ENCODE data around the gene FOXD1. TPM values are rescaled to one million over a fixed set of nuclear protein-coding genes. Genes with fewer than 3 reads are reported as not detected.

Gene FOXD1
- total and polyA plus RNA-seq, 2 of the 4 experiments (the other 2 are of a cell fraction), result 3.2 to 23.1 TPM

DNA sequence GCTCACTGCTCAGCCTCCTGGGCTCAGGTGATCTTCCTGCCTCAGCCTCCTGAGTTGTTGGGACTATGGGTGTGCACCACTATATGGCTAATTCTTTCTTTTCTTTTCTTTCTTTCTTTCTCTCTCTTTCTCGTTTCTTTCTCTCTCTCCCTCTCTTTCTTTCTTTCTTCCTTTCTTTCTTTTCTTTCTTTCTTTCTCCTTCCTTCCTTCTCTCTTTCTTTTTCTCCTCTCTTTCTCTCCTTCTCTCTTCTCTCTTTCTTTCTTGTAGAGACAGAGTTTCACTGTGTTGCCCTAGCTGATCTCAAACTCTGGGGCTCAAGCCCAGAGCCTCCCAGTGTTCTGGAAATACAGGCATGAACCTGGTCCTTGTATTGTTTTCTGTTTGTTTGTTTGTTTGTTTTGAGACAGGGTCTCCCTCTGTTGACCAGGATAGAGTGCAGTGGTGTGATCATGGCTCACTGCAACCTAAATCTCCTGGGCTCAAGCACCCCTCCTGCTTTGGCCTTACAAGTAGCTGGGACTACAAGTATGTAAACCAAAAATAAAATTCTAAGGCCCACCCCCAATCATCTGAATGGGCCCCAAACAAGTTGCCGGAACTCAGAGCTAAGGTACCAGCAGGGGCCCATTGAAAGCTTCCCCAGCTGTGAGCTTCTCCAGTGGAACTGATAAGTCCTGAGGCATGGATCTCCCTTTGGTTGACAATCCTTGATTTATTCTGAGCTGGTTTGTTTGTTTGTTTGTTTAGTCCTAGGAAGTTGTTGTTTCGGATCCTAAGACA is 37.7 kb upstream of the FOXD1 start:
- Histone ChIP-seq H4K5ac (ENCODE audit: low read depth, low read length) (no peak overlapping the region), H2AFZ (replicated peaks; ENCODE audit: low read length, poor library complexity) (no peak overlapping the region), H3K56ac (ENCODE audit: extremely low read depth, insufficient read depth, low read length) (no peak overlapping the region), H2BK15ac (ENCODE audit: low read depth, low read length) (no peak overlapping the region), H3K9me1 (ENCODE audit: insufficient read depth, low read length) (0 out of 2 replicates have a peak, but pooled peaks cover 3% of the 10 kb centered on the region), H3K23ac (ENCODE audit: low read depth, low read length) (no peak overlapping the region), H3K4ac (ENCODE audit: low read depth, low read length) (no peak overlapping the region), H3K9me3 (ENCODE audit: control insufficient read depth, insufficient read depth, low read length) (no peaks in the 10 kb centered on the region), H4K91ac (ENCODE audit: insufficient read depth, low read depth, low read length) (no peak overlapping the region), H3K4me1 (ENCODE audit: control insufficient read depth, insufficient read depth, low read length) (peaks cover 2% of the 10 kb centered on the region; the same call in 1 of the 2 replicates), H3K27ac (ENCODE audit: insufficient read depth, low read length) (no peak overlapping the region), H2BK5ac (ENCODE audit: low read depth, low read length, poor library complexity, severe bottlenecking) (no peak overlapping the region), H3K9ac (ENCODE audit: low read depth, low read length) (no peak overlapping the region), H2AK9ac (replicated peaks; ENCODE audit: low read depth, low read length, poor library complexity) (no peak overlapping the region), H4K20me1 (ENCODE audit: insufficient read depth, low read length) (no peaks in the 10 kb centered on the region), H2BK120ac (ENCODE audit: low read depth, low read length) (no peak overlapping the region), H4K8ac (ENCODE audit: low read depth in 2 of 2, low read length in 2 of 2) (no peak overlapping the region), H3K4me3 (ENCODE audit: insufficient read depth, low read depth, low read length) (no peak overlapping the region), H3K27me3 (ENCODE audit: control insufficient read depth, insufficient read depth, low read length) (peaks cover 3% of the 10 kb centered on the region; the same call in 1 of the 2 replicates), H2BK20ac (ENCODE audit: low read depth, low read length) (no peak overlapping the region), H3K14ac (replicated peaks; ENCODE audit: low read depth, low read length) (no peak overlapping the region), H3K4me2 (ENCODE audit: low read depth, low read length) (no peak overlapping the region), H3K36me3 (ENCODE audit: control insufficient read depth, insufficient read depth, low read length) (no peaks in the 10 kb centered on the region), H3K18ac (ENCODE audit: low read depth, low read length) (no peak overlapping the region), H2AK5ac (ENCODE audit: low read depth, low read length) (no peak overlapping the region), H3K79me1 (ENCODE audit: low read depth in 1 of 2, low read length in 2 of 2) (no peaks in the 10 kb centered on the region)
- no TSS peak for BruUV-seq (replicated peaks)
- no peak for TF ChIP-seq FOS (IDR thresholded peaks at IDR 0.05; ENCODE audit: low read depth, low read length)
- no peak for TF ChIP-seq RCOR1 (IDR thresholded peaks at IDR 0.05; ENCODE audit: insufficient replicate concordance, low read length)
- intact Hi-C loops (cut with micrococcal nuclease), result no loop called here
- ChIA-PET CTCF (interaction anchor here (1.5 kb wide), 1 partner anchor 10 kb away, joined by 5 read pairs; no protein-coding TSS in a partner anchor), POLR2A (ENCODE audit: unreplicated experiment) (no interaction called here)
- dilution Hi-C loops (cut with HindIII; ENCODE audit: low sequenced_read_pairs, unreplicated experiment), result no loop called here
- ATAC-seq (ENCODE audit: low read depth), result no peak
- no CpG with 5 or more reads among the region's 3 CpGs for WGBS, 2 experiments (ENCODE audit: extremely low coverage in 2 of 2, insufficient read length in 1 of 2)
- DNase-seq, result no peak
- in situ Hi-C loops (cut with MboI; ENCODE audit: low sequenced_read_pairs), result no loop called here

Measured in IMR-90 (cell line).